H9 (cell line): ENCODE data around the gene MCRIP2. TPM values are rescaled to one million over a fixed set of nuclear protein-coding genes. Genes with fewer than 3 reads are reported as not detected.

Experiments used
- DNase-seq: peaks from one replicate; pipeline ENCODE4 v3.0.0-alpha.2; 2017
- H2AFZ ChIP-seq: one replicate; pipeline ENCODE4 v1.6.1; 2013; ENCODE audit warnings: mild to moderate bottlenecking, low read length, control low read depth, moderate library complexity
- H2AK5ac ChIP-seq: 2 replicates; pipeline ENCODE4 v1.6.1; 2013; ENCODE audit warnings: low read length, control low read depth, mixed read lengths; ENCODE audit not compliant: insufficient read length
- H2BK120ac ChIP-seq: one replicate; pipeline ENCODE4 v1.6.1; 2013; ENCODE audit warnings: low read depth, mild to moderate bottlenecking, low read length, control low read depth, inconsistent platforms; ENCODE audit not compliant: poor library complexity, severe bottlenecking
- H2BK12ac ChIP-seq: 2 replicates; pipeline ENCODE4 v1.6.1; 2013; ENCODE audit warnings: low read length, control low read depth, mixed read lengths, low read depth; ENCODE audit not compliant: insufficient read length
- H2BK15ac ChIP-seq: 2 replicates; pipeline ENCODE4 v1.6.1; 2013; ENCODE audit warnings: low read depth, low read length, control low read depth
- H2BK20ac ChIP-seq: one replicate; pipeline ENCODE4 v1.6.1; 2013; ENCODE audit warnings: low read depth, mild to moderate bottlenecking, low read length, control low read depth, inconsistent platforms; ENCODE audit not compliant: poor library complexity, severe bottlenecking
- H2BK5ac ChIP-seq: 2 replicates; pipeline ENCODE4 v1.6.1; 2013; ENCODE audit warnings: low read length, control low read depth, mixed read lengths; ENCODE audit not compliant: insufficient read length
- H3K14ac ChIP-seq: 2 replicates; pipeline ENCODE4 v1.6.1; 2013; ENCODE audit warnings: low read length, control low read depth; ENCODE audit not compliant: insufficient read depth
- H3K18ac ChIP-seq: 2 replicates; pipeline ENCODE4 v1.6.1; 2013; ENCODE audit warnings: low read depth, mild to moderate bottlenecking, mixed read lengths, low read length, control low read depth; ENCODE audit not compliant: insufficient read length
- H3K23ac ChIP-seq: 2 replicates; pipeline ENCODE4 v1.6.1; 2013; ENCODE audit warnings: low read length, control low read depth, mixed read lengths, low read depth; ENCODE audit not compliant: insufficient read length
- H3K23me2 ChIP-seq: 2 replicates; pipeline ENCODE4 v1.6.1; 2013; ENCODE audit warnings: low read depth, mild to moderate bottlenecking, mixed read lengths, low read length, control low read depth; ENCODE audit not compliant: insufficient read length, poor library complexity, severe bottlenecking
- H3K27ac ChIP-seq: 2 replicates; pipeline ENCODE4 v1.5.1; 2013; ENCODE audit warnings: low read length, control low read depth, mixed read lengths, low read depth; ENCODE audit not compliant: insufficient read length
- H3K27me3 ChIP-seq: 2 replicates; pipeline ENCODE4 v1.6.1; 2013; ENCODE audit warnings: low read length, control low read depth, inconsistent platforms; ENCODE audit not compliant: insufficient read depth
- H3K4ac ChIP-seq: 2 replicates; pipeline ENCODE4 v1.6.1; 2013; ENCODE audit warnings: low read depth, mild to moderate bottlenecking, control low read depth, inconsistent platforms, low read length, moderate library complexity
- H3K4me1 ChIP-seq: 2 replicates; pipeline ENCODE4 v1.6.1; 2013; ENCODE audit warnings: low read length, control low read depth, inconsistent platforms; ENCODE audit not compliant: insufficient read depth
- H3K4me2 ChIP-seq: 2 replicates; pipeline ENCODE4 v1.6.1; 2013; ENCODE audit warnings: low read length, control low read depth, mixed read lengths; ENCODE audit not compliant: insufficient read length, insufficient read depth
- H3K56ac ChIP-seq: 2 replicates; pipeline ENCODE4 v1.6.1; 2013; ENCODE audit warnings: low read depth, mild to moderate bottlenecking, mixed read lengths, low read length, control low read depth; ENCODE audit not compliant: insufficient read length
- H3K79me1 ChIP-seq: 2 replicates; pipeline ENCODE4 v1.6.1; 2013; ENCODE audit warnings: low read depth, mild to moderate bottlenecking, moderate library complexity, low read length, control low read depth, inconsistent platforms; ENCODE audit not compliant: insufficient read depth, poor library complexity, severe bottlenecking
- H3K79me2 ChIP-seq: 2 replicates; pipeline ENCODE4 v1.6.1; 2013; ENCODE audit warnings: low read length, control low read depth, inconsistent platforms; ENCODE audit not compliant: insufficient read depth
- H3K9ac ChIP-seq: 2 replicates; pipeline ENCODE4 v1.6.1; 2013; ENCODE audit warnings: low read length, control low read depth, mixed read lengths; ENCODE audit not compliant: insufficient read length; ENCODE audit errors: extremely low read depth
- H3K9me3 ChIP-seq: one replicate; pipeline ENCODE4 v1.6.1; 2013; ENCODE audit warnings: low read depth, low read length, inconsistent platforms; ENCODE audit not compliant: control insufficient read depth
- H3T11ph ChIP-seq: one replicate; pipeline ENCODE4 v1.6.1; 2013; ENCODE audit warnings: mild to moderate bottlenecking, low read length, control low read depth, inconsistent platforms
- H4K20me1 ChIP-seq: one replicate; pipeline ENCODE4 v1.6.1; 2013; ENCODE audit not compliant: control insufficient read depth, insufficient read length, insufficient read depth
- H4K5ac ChIP-seq: 2 replicates; pipeline ENCODE4 v1.6.1; 2013; ENCODE audit warnings: low read depth, mild to moderate bottlenecking, mixed read lengths, low read length, control low read depth; ENCODE audit not compliant: insufficient read length
- H4K8ac ChIP-seq: replicated peaks from 2 replicates; pipeline ENCODE4 v1.6.1; 2013; ENCODE audit warnings: low read length, control low read depth, mixed read lengths, low read depth; ENCODE audit not compliant: insufficient read length
- H4K91ac ChIP-seq: 2 replicates; pipeline ENCODE4 v1.6.1; 2013; ENCODE audit warnings: low read depth, mild to moderate bottlenecking, moderate library complexity, mixed read lengths, low read length, control low read depth; ENCODE audit not compliant: insufficient read length
- H3K27ac Mint-ChIP-seq, 3 experiments: 2 replicates in 2 of 3; 3 replicates in 1 of 3; pipeline ENCODE4 v1.8.0; 2020 to 2021; ENCODE audit warnings: mixed read lengths in 3 of 3, mild to moderate bottlenecking in 1 of 3, moderate library complexity in 1 of 3
- H3K27me3 Mint-ChIP-seq: 2 replicates; pipeline ENCODE4 v1.8.0; 2021; ENCODE audit warnings: low read depth, mild to moderate bottlenecking, moderate library complexity, mixed read lengths
- H3K36me3 Mint-ChIP-seq, 3 experiments: 2 replicates in 2 of 3; 3 replicates in 1 of 3; pipeline ENCODE4 v1.8.0; 2020 to 2021; ENCODE audit warnings: low read depth in 3 of 3, mixed read lengths in 3 of 3; ENCODE audit not compliant: insufficient read depth in 1 of 3
- H3K4me1 Mint-ChIP-seq, 2 experiments: 2 replicates each; pipeline ENCODE4 v1.8.0; 2020; ENCODE audit warnings: mixed read lengths in 2 of 2
- H3K4me3 Mint-ChIP-seq, 2 experiments: 2 replicates in 1 of 2; 3 replicates in 1 of 2; pipeline ENCODE4 v1.8.0; 2020 to 2021; ENCODE audit warnings: mild to moderate bottlenecking in 2 of 2, mixed read lengths in 2 of 2, moderate library complexity in 1 of 2
- H3K9me3 Mint-ChIP-seq, 2 experiments: 2 replicates in 1 of 2; 3 replicates in 1 of 2; pipeline ENCODE4 v1.8.0; 2020; ENCODE audit warnings: mild to moderate bottlenecking in 2 of 2, mixed read lengths in 2 of 2, moderate library complexity in 1 of 2
- WGBS: extraction: QIAGEN DNeasy Blood & Tissue Kit; methylation state at CpG from one replicate; pipeline ENCODE4 v1.1.7; 2013; ENCODE audit warnings: missing lambda C conversion rate, low lambda C conversion rate, mixed read lengths; ENCODE audit not compliant: insufficient read length; ENCODE audit errors: extremely low coverage; 5-methylcytosine and 5-hydroxymethylcytosine counted together
- total RNA-seq: library from RNA; stranded (reverse); gene quantifications from 2 replicates; pipeline ENCODE4 v1.2.1, GENCODE V29; 2021
- TF ChIP-seq, protein P1 (sequence below): fragments of 200-600 bp; sonication (generic); conservative IDR thresholded peaks from 3 replicates; pipeline ENCODE4 v1.8.0; 2021; ENCODE audit warnings: antibody characterized with exemption, mild to moderate bottlenecking

The MCRIP2 gene
- total RNA-seq, 1 experiment from 2014 or later: 52.5 TPM

DNA sequence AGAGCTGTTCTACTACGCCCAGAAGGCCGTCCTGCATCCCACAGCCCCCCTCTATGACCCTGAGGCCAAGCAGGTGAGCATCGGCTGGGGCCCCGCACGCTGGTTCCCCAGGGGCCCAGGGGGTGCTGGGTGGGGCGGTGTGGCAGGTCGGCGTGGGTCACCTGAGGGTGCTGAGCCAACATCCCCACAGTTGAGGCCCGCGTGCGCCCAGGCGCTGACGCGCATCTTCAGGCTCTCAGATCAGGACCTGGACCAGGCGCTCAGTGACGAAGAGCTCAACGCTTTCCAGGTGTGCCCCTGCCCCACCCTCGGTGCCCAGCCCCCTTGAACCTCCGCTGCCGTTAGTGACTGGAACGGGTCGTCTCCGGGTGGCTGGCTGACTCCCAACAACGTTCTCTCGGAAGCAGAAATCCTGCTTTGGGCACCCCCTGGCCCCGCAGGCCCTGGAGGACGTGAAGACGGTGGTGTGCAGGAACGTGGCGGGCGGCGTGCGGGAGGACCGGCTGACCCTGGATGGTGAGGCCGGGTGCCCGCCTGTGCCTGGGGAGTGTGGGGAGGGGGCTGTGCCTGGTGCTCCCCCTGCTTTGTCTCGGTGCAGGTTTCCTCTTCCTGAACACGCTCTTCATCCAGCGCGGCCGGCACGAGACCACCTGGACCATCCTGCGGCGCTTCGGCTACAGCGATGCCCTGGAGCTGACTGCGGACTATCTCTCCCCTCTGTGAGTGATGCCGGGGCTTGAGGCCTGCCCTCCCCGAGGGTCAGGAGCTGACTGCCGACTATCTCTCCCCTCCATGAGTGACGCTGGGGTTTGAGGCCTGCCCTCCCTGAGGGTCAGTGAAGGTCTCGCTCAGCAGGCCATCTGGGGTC, 29.1 kb downstream of the MCRIP2 start:
- Histone ChIP-seq H3K23me2 (peaks cover 6% of the 10 kb centered on the region), H3T11ph (no peak overlapping the region), H3K56ac (no peak overlapping the region), H3K79me1 (no peaks in the 10 kb centered on the region), H3K4ac (no peak overlapping the region), H3K14ac (no peak overlapping the region), H2AFZ (no peak overlapping the region), H3K27ac (no peak overlapping the region), H2BK15ac (no peak overlapping the region), H2BK120ac (no peak overlapping the region), H2BK5ac (no peak overlapping the region), H4K5ac (no peak overlapping the region), H2AK5ac (no peak overlapping the region), H3K9me3 (no peaks in the 10 kb centered on the region), H3K23ac (no peak overlapping the region), H3K9ac (no peak overlapping the region), H3K4me1 (no peaks in the 10 kb centered on the region), H3K18ac (no peak overlapping the region), H2BK20ac (no peak overlapping the region), H4K91ac (no peak overlapping the region), H3K4me2 (no peak overlapping the region), H4K20me1 (no peaks in the 10 kb centered on the region), H2BK12ac (no peak overlapping the region), H3K27me3 (no peaks in the 10 kb centered on the region), H4K8ac (no peak overlapping the region), H3K79me2 (no peaks in the 10 kb centered on the region; the same call in 1 of the 2 replicates)
- Mint-ChIP-seq H3K36me3 (peaks cover 11 to 27% (median 27%) of the 10 kb centered on the region in 3 experiments; a peak in 6 of 7 replicates), H3K4me1 (peaks cover 9% of the 10 kb centered on the region in 2 experiments), H3K4me3 (peak overlapping the region; percentile 37 to 65; a peak in 3 of 5 replicates), H3K27ac (no peak overlapping the region), H3K27me3 (peaks cover 3% of the 10 kb centered on the region; the same call in 1 of the 2 replicates), H3K9me3 (no peaks in the 10 kb centered on the region)
- WGBS: no CpG with 5 or more reads among the region's 52 CpGs
- TF ChIP-seq, protein P1, sequence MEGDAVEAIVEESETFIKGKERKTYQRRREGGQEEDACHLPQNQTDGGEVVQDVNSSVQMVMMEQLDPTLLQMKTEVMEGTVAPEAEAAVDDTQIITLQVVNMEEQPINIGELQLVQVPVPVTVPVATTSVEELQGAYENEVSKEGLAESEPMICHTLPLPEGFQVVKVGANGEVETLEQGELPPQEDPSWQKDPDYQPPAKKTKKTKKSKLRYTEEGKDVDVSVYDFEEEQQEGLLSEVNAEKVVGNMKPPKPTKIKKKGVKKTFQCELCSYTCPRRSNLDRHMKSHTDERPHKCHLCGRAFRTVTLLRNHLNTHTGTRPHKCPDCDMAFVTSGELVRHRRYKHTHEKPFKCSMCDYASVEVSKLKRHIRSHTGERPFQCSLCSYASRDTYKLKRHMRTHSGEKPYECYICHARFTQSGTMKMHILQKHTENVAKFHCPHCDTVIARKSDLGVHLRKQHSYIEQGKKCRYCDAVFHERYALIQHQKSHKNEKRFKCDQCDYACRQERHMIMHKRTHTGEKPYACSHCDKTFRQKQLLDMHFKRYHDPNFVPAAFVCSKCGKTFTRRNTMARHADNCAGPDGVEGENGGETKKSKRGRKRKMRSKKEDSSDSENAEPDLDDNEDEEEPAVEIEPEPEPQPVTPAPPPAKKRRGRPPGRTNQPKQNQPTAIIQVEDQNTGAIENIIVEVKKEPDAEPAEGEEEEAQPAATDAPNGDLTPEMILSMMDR: no peak
- no peak for DNase-seq
